ENCODE data around the gene PEAR1. TPM values are rescaled to one million over a fixed set of nuclear protein-coding genes. Genes with fewer than 3 reads are reported as not detected.

PEAR1 gene
- total RNA-seq, 3 donors from 2014 or later (not counting 1 experiment from before 2014, with no cell fraction given) = 0.52 to 1.4 (median 0.80) TPM

DNA sequence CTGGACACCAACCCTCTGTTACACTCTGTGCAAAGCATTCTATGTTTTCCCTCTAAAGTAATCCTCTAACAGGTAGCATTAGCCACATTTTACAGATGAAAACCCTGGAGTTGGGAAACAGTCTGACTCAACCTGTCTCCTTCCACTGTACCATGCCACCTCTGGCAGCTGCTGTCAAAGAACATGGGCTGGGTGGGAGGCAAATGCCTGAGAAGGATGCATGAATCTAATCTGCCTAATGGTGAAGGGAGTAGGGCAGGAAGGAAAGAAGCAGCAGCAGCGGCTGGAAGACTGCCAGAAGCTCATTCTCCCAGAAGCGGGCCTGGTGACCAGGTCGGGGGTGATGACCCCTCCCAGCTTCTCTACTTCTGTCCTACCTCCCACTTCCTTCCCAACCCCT, 48.7 kb downstream of the PEAR1 start:
- TF ChIP-seq, protein P1, sequence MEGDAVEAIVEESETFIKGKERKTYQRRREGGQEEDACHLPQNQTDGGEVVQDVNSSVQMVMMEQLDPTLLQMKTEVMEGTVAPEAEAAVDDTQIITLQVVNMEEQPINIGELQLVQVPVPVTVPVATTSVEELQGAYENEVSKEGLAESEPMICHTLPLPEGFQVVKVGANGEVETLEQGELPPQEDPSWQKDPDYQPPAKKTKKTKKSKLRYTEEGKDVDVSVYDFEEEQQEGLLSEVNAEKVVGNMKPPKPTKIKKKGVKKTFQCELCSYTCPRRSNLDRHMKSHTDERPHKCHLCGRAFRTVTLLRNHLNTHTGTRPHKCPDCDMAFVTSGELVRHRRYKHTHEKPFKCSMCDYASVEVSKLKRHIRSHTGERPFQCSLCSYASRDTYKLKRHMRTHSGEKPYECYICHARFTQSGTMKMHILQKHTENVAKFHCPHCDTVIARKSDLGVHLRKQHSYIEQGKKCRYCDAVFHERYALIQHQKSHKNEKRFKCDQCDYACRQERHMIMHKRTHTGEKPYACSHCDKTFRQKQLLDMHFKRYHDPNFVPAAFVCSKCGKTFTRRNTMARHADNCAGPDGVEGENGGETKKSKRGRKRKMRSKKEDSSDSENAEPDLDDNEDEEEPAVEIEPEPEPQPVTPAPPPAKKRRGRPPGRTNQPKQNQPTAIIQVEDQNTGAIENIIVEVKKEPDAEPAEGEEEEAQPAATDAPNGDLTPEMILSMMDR (IDR thresholded peaks at IDR 0.05) = no peak
- Histone ChIP-seq H3K4me3 (ENCODE audit: low read length) (no peak overlapping the region), H3K9me3 (ENCODE audit: control insufficient read depth, insufficient read depth, low read length) (no peaks in the 10 kb centered on the region), H3K27ac (ENCODE audit: low read length) (no peak overlapping the region), H3K4me1 (ENCODE audit: control insufficient read depth, insufficient read depth, low read length) (no peaks in the 10 kb centered on the region), H3K36me3 (ENCODE audit: control insufficient read depth, insufficient read depth, low read length) (no peaks in the 10 kb centered on the region), H3K27me3 (ENCODE audit: control insufficient read depth, insufficient read depth, low read length) (no peaks in the 10 kb centered on the region)
- ATAC-seq (no peak), DNase-seq (no peak)
- H3K27me3 Mint-ChIP-seq (ENCODE audit: low read depth in 2 of 2) = peaks cover 12 to 14% of the 10 kb centered on the region in 2 donors
- no peak overlapping the region for H3K4me3 Mint-ChIP-seq
- no peak overlapping the region for H3K27ac Mint-ChIP-seq
- no peaks in the 10 kb centered on the region for H3K9me3 Mint-ChIP-seq
- WGBS (ENCODE audit: insufficient coverage) = 87% methylated on average over 3 of the region's 3 CpGs
- no peaks in the 10 kb centered on the region for H3K4me1 Mint-ChIP-seq
- H3K36me3 Mint-ChIP-seq = no peaks in the 10 kb centered on the region
- intact Hi-C loops (cut with micrococcal nuclease) = no loop called here

- H3K36me3 ChIP-seq (ENCODE audit: control insufficient read depth, insufficient read depth, low read length) = no peaks in the 10 kb centered on the region
- peaks cover 12 to 14% of the 10 kb centered on the region in 2 donors for H3K27me3 Mint-ChIP-seq (ENCODE audit: low read depth in 2 of 2)
Measured at GRCh38 chr1:156942576-156942975, 49.1 kb downstream of the PEAR1 start.

GRCh38 chr1:156943756-156944155, 50.2 kb downstream of the PEAR1 start:
- Mint-ChIP-seq H3K9me3 (no peaks in the 10 kb centered on the region), H3K36me3 (no peaks in the 10 kb centered on the region), H3K4me3 (no peak overlapping the region), H3K4me1 (no peaks in the 10 kb centered on the region), H3K27me3 (ENCODE audit: low read depth in 2 of 2) (peaks cover 11 to 12% of the 10 kb centered on the region in 2 donors), H3K27ac (no peak overlapping the region)
- Histone ChIP-seq H3K4me3 (ENCODE audit: low read length) (no peak overlapping the region), H3K4me1 (ENCODE audit: control insufficient read depth, insufficient read depth, low read length) (no peaks in the 10 kb centered on the region), H3K27me3 (ENCODE audit: control insufficient read depth, insufficient read depth, low read length) (no peaks in the 10 kb centered on the region), H3K36me3 (ENCODE audit: control insufficient read depth, insufficient read depth, low read length) (no peaks in the 10 kb centered on the region), H3K27ac (ENCODE audit: low read length) (no peak overlapping the region), H3K9me3 (ENCODE audit: control insufficient read depth, insufficient read depth, low read length) (no peaks in the 10 kb centered on the region)
- TF ChIP-seq, protein P1 (IDR thresholded peaks at IDR 0.05) = no peak
- ATAC-seq (no peak), DNase-seq (no peak)
- intact Hi-C loops (cut with micrococcal nuclease) = no loop called here
- 85% methylated on average over 3 of the region's 3 CpGs for WGBS (ENCODE audit: insufficient coverage)

More at GRCh38 chr1:156942576-156942975, 49.1 kb downstream of the PEAR1 start:
- intact Hi-C loops (cut with micrococcal nuclease) = no loop called here
- Mint-ChIP-seq H3K9me3 (no peaks in the 10 kb centered on the region), H3K36me3 (no peaks in the 10 kb centered on the region), H3K4me3 (no peak overlapping the region), H3K27ac (no peak overlapping the region), H3K4me1 (no peaks in the 10 kb centered on the region)
- Histone ChIP-seq H3K4me3 (ENCODE audit: low read length) (no peak overlapping the region), H3K27ac (ENCODE audit: low read length) (no peak overlapping the region), H3K9me3 (ENCODE audit: control insufficient read depth, insufficient read depth, low read length) (no peaks in the 10 kb centered on the region), H3K27me3 (ENCODE audit: control insufficient read depth, insufficient read depth, low read length) (no peaks in the 10 kb centered on the region), H3K4me1 (ENCODE audit: control insufficient read depth, insufficient read depth, low read length) (no peaks in the 10 kb centered on the region)
- WGBS (ENCODE audit: insufficient coverage) = 88% methylated on average over 7 of the region's 7 CpGs
- DNase-seq (no peak), ATAC-seq (no peak)
- TF ChIP-seq, protein P1 (IDR thresholded peaks at IDR 0.05) = no peak

DNA sequence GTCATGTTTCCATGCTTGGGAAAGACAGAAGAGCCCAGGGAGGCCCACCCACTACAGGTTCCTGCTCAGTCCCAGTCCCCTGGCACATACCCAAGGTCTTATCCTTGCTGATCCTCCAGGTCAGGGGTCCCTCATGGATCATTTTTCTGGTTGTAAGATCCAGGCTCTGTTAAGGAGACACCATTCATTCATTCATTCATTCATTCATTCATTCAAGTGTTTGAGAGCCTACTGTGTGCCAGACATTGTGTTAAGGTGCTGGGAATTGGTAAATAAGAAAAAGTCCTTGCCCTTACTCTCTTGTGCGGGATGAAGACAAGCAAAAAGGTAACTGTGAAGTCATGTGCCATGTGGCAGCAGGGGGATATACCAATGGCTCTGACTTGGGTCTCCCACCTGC, 50.8 kb downstream of the PEAR1 start:
- no peaks in the 10 kb centered on the region for H3K4me1 ChIP-seq (ENCODE audit: control insufficient read depth, insufficient read depth, low read length)
- H3K4me1 Mint-ChIP-seq = no peaks in the 10 kb centered on the region
- H3K27me3 Mint-ChIP-seq (ENCODE audit: low read depth in 2 of 2) = peaks cover 11 to 12% of the 10 kb centered on the region in 2 donors
- no peaks in the 10 kb centered on the region for H3K9me3 Mint-ChIP-seq
- H3K27ac Mint-ChIP-seq = no peak overlapping the region
- no peaks in the 10 kb centered on the region for H3K9me3 ChIP-seq (ENCODE audit: control insufficient read depth, insufficient read depth, low read length)
- H3K27ac ChIP-seq (ENCODE audit: low read length) = no peak overlapping the region
- H3K4me3 ChIP-seq (ENCODE audit: low read length) = no peak overlapping the region
- WGBS (ENCODE audit: insufficient coverage) = 95% methylated on average over 1 of the region's 1 CpG
- H3K36me3 ChIP-seq (ENCODE audit: control insufficient read depth, insufficient read depth, low read length) = no peaks in the 10 kb centered on the region
- no peak overlapping the region for H3K4me3 Mint-ChIP-seq
- ATAC-seq (no peak), DNase-seq (no peak)
- no peaks in the 10 kb centered on the region for H3K36me3 Mint-ChIP-seq
- TF ChIP-seq, protein P1 (IDR thresholded peaks at IDR 0.05) = no peak
- intact Hi-C loops (cut with micrococcal nuclease) = no loop called here
- no peaks in the 10 kb centered on the region for H3K27me3 ChIP-seq (ENCODE audit: control insufficient read depth, insufficient read depth, low read length)
